HFF-Myc (cell line): ENCODE data around the gene DCLK3.

Source experiments
- DNase-seq: peaks from one replicate; pipeline ENCODE4 v3.0.0-alpha.2; 2011; ENCODE audit warnings: low read depth; ENCODE audit errors: extremely low read depth
- H3K4me3 ChIP-seq: replicated peaks from 2 replicates; pipeline ENCODE4 v1.5.1; 2011; ENCODE audit warnings: low read depth, mild to moderate bottlenecking, control low read depth, low read length
- TF ChIP-seq, protein P1 (sequence below): IDR thresholded peaks from 2 replicates; pipeline ENCODE4 v1.5.1; 2012; ENCODE audit warnings: mild to moderate bottlenecking, low read depth, low read length, control low read depth; ENCODE audit errors: missing control alignments

DCLK3 gene

DNA sequence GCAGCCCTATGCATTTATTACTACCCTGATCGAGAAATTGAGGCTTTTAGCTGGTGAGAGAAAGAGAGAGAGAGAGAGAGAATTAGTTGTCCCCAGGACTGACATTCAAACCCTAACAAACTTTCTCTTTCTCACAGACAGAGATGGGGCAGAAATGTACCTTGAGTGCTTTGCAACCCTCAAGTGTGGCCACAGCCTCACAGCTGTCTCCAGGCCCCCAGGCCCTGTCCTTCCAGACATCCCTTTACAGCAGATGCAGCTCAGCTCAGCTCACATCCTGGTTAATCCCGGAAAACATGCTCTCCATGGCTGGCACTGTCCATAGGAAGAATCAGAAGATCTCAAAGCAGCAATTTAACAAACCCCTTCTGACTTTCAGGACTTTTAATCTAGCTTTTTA, 67.6 kb downstream of the DCLK3 start:
- DNase-seq: no peak

DNA sequence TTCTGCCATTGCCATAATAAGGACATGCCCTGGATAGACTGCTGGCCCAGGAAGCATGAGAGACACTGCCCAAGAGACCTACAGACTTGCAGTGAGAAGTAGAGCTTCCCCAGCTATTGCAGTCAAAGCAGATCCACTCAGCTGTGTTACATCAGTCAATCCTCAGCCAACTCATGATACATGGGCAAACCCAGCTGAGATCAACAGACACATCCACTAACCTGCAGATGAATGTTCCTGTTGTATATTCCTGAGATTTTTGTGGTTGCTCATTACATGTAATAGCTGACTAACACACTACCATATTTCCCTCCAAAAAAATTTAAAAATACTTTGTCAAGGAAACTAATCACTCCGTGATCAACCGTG, 68.6 kb downstream of the DCLK3 start:
- H3K4me3 ChIP-seq: no peak overlapping the region
- DNase-seq: no peak
- TF ChIP-seq, protein P1, sequence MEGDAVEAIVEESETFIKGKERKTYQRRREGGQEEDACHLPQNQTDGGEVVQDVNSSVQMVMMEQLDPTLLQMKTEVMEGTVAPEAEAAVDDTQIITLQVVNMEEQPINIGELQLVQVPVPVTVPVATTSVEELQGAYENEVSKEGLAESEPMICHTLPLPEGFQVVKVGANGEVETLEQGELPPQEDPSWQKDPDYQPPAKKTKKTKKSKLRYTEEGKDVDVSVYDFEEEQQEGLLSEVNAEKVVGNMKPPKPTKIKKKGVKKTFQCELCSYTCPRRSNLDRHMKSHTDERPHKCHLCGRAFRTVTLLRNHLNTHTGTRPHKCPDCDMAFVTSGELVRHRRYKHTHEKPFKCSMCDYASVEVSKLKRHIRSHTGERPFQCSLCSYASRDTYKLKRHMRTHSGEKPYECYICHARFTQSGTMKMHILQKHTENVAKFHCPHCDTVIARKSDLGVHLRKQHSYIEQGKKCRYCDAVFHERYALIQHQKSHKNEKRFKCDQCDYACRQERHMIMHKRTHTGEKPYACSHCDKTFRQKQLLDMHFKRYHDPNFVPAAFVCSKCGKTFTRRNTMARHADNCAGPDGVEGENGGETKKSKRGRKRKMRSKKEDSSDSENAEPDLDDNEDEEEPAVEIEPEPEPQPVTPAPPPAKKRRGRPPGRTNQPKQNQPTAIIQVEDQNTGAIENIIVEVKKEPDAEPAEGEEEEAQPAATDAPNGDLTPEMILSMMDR: no peak

More for the DNA sequence above, 67.6 kb downstream of the DCLK3 start:
- no peak overlapping the region for H3K4me3 ChIP-seq
- TF ChIP-seq, protein P1: no peak

DNA sequence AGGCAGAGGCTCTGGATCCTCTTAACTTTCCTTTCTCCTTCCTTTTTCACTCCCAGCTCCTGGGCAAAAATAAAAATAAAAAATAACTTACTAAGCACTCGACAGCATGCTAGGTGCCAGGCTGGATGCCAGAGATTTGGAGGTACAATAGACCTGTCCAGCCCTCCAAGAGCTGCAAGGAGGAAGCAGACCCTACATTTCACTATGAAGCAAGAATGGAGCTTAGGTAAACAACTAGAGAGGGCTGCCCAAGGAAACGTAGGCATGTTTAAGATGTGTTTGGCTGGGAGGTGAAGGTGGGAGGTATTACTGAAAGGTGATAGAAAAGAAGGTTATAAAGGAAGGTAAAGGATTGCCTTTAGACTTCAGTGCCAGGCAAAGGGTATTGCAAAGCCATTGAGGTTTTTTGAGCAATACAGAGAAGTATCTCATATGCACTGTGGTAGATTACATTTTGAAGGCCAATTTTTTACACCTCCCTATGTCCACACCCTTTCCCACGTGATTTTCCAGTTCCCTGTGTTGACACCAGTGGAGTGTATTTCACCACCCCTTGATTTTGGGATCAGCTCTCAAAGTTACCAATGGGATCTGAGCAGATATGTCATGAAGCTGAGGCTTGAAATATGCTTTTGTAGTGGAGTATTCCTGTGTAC, 69.1 kb downstream of the DCLK3 start:
- DNase-seq: no peak
- H3K4me3 ChIP-seq: no peak overlapping the region
- TF ChIP-seq, protein P1: no peak

DNA sequence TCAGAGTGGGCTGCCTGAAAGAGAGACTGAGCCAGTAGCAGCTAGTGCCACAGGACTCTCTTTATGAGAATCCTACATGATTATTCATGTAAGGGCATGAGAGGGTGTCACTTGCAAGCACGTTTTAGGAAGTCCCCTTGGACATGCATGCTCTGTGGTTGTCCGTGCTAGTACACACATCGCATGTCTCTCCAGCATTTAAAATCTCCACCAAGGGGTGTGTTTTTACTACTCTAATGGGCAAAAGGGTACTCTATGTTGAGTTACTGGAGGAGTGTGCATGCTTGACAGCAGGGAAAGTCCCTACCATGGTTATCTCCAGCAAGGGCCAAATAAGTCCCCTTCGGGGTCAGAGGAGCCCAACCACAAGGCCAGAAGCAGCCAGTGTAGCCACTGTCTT, 70.7 kb downstream of the DCLK3 start:
- H3K4me3 ChIP-seq: no peak overlapping the region
- TF ChIP-seq, protein P1: no peak
- no peak for DNase-seq

DNA sequence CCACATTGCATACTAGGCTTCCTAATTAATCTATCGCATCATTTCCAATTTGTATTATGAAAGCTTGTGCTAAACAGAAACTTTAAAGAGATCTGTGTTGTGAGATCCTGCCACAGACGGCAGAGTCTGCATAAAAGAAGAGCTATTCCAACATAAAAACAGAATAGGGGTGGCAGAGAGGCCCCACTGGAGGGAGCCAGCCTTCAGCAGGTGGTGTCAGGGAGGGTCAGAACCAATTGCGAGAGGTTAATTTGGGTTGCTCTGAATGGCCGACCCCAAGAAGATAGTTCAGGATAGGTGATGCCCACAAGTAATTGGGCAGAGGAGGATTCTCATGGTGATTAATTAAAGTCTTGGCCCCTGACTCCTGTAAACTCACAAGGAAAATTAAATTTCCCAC, 74.8 kb downstream of the DCLK3 start:
- H3K4me3 ChIP-seq: no peak overlapping the region
- DNase-seq: no peak
- TF ChIP-seq, protein P1: no peak

DNA sequence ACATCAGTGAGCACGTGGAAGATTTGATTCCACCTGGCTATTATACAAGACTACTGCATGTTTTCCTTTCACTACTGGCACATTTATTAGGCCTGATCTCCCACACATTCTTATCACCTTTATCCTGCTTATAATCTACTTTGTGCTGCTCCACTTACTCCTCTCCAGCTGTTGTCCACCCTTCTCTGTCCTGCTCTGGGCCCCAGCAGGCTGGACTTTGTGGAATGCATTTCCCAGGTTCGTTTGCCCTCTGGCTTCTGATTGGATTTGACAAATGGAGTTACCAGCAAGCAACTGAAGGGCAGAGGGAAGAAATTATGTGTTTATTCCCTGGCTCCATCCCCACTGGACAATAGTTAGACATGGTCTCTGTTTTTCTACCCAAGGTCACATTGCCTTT, 75.5 kb downstream of the DCLK3 start:
- TF ChIP-seq, protein P1: no peak

DNA sequence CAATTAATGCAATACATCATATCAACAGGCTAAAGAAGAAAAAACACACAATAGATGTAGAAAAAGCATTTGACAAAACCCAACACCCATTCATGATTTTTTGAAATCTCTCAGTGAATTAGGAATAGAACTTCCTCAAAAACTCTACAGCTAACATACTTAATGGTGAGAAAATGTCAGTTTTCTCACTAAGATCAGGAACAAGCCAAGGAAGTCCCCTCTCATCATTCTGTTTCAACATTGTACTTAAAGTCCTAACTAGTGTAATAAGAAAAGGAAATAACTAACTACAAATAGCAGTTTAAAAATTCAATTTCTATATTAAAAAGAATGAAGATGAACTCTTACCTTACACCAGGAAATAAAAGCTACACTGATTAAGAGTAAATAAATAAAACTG, 77.8 kb downstream of the DCLK3 start:
- no peak overlapping the region for H3K4me3 ChIP-seq
- TF ChIP-seq, protein P1: no peak
- DNase-seq: no peak

More for the DNA sequence above, 75.5 kb downstream of the DCLK3 start:
- no peak overlapping the region for H3K4me3 ChIP-seq
- DNase-seq: no peak
